NCI-H748 treated with DMSO at 0.1 percent for 48 hours (cell line): Measurements from ENCODE around the gene JADE3.

ENCODE experiments used
- DNase-seq: peaks from one replicate; lab custom pipeline; 2025; lab: John Stamatoyannopoulos, UW

The JADE3 gene

DNA sequence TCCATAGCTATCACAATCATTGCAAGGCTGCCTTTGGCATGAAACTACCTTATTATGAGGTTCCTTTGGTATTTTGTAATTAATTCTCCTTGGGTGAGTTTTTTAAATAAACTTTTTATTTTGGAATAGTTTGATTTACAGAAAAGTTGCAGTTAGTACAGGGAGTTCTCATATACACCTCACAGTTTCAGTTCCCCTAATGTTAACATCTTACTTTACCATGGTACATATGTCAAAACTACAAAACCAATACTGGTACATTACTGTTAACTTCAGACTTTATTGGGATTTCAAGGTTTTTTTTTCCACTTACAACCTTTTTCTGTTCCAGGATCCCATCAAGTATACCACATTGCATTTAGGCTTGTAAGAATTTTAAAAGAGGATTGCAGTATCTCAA, 114.0 kb downstream of the JADE3 start:
- no peak for DNase-seq

DNA sequence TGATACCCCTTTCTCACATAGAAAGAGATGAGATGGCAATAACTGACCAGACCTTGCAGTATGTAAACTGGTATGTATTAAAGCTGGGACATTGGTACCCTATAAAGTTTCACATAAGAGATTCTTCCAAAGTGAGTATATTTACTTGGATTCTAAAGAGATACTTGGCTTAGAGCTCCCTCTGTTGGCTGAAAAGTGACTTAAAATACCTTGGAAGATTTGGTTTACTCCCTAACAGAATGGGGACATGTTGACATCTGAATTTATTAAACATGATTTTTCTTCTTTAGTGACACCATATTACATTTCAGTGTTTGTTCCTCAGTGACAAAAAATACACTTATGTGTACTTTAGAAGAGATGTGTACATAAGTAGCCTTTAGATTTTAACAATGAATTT, 118.1 kb downstream of the JADE3 start:
- peak; percentile 22 for DNase-seq

DNA sequence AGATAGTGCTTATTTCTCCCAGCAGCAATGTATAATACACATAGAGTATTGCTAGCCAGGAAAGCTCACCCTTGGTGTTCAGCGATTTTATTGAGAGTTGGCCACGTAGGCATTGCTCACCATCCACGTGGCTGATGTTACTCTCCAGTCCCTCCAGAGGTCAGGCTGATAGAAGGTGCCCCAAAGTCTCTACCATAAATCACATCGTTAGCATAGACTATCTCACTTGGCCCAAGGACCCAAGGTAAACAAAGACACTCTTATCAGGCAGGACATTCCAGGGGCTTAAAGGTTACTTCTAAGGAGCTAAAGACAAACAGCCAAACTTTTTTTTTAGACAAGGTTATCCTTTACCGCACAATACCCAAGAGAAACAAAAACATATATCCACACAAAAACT, 135.8 kb downstream of the JADE3 start:
- no peak for DNase-seq

DNA sequence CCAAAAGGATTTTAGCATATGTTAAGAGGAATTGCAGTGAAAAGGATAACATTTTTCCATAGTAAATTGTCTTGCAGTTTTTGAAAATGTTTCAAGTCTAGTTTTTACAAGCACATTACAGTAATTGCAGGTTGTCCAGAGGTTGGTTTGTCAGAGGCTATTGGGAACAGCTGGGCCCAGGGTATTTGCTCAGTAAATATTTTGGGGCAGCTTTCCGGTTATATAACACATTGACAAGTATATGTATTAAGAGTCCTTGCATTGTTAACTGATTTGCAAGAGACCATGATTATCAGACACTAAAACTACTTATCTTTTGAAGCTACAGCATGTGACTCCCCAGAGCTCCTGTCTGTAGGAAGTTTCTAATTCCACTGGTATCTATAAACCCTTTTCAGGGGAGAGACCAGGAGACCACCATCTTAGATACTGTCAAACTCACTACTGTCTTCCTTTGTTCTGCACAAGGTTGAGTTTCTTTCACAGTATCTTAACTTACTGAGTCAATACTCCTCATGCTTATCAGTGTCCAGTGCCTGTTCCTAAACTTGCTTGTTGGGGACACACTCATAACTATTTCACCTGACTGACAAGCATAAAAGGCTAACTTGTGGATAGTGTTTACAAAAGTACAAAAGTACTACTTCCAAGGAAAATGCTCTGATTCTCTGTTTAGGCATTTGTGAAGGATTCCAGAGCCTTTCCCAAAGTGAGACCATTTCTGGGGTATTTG, 147.1 kb downstream of the JADE3 start:
- DNase-seq = no peak

DNA sequence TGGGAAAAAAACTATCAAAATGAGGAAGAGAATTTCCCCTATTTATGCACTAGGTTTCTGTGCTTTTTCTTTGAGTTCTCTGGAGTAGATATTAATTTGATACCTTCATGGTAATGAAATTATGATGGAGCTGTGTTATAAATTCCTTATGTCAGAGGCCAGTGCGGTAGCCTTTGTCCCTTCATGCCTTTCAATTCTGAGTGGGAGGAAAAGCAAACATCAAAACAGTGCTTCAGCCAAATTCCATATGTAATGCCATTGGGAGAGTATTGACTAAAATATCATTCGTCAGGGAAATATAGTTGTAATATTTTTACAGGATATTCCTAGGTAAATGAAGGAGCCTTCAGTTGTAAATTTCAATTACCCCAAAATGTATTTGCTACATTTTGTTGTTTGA, 148.5 kb downstream of the JADE3 start:
- no peak for DNase-seq

DNA sequence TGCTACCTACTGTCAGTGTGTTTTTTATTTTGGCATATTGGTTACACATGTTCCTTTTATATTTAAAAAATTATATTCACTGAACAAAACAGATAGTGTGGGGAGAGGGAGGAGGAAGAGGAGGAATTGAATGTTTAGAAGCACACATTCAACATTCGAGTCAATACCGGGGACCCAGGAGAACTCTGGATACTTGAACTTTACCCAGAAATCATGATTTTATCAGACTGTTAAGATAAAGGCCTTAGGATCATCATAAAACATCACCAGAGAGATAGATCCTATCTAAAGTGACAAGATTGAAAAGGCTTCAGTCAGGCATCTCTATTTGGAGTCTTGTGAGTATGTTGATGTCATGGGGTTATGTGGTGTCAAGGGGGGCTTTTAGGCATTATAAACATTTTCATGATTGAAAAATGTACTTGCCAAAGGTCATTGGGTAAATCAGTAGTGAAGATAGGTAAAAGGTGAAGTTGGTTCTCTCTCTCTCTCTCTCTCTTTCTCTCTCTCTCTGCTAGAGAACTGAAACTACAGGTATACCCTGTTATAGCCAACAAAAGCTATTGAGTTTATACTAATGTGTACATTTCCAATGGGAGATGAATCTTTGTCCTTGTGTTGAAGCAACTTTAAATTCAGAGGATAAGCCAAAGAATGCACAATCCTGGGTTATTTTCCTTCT, 149.2 kb downstream of the JADE3 start:
- DNase-seq = no peak

DNA sequence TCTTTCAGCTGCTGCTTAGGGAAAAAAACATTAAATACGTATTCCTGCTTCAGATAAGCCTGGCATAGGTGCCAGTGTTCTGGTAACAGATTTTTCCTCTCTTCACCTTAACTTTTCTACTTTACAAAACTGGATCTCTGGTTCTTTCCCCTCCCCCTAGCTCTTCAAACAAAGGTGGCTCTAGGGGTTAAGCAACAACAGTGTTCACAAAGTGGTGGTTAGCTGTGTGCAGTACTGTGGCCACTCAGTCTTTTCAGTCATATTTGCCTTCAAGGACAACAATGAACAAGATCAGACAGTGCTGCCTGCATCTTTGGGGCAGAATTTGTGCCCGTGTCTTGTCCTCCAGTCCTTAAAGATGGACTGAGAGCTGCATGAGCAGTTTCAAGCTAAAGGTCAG, 151.0 kb downstream of the JADE3 start:
- no peak for DNase-seq

DNA sequence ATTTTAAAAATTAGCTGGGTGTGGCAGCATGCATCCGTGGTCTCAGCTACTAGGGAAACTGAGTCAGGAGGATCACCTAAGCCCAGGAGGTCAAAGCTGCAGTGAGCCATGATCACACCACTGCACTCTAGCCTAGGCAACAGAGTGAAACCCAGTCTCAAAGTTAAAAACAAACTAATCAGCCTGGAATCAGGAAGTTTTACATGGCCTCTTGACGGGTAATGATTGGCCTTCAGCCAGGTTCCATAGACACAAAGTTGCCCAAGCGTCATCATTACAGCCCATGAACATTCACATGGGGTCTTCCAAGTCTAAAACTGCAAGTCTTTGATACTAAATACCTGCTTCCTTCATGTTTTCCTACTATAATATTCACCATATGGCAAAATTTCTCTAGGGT, 156.0 kb downstream of the JADE3 start:
- no peak for DNase-seq

DNA sequence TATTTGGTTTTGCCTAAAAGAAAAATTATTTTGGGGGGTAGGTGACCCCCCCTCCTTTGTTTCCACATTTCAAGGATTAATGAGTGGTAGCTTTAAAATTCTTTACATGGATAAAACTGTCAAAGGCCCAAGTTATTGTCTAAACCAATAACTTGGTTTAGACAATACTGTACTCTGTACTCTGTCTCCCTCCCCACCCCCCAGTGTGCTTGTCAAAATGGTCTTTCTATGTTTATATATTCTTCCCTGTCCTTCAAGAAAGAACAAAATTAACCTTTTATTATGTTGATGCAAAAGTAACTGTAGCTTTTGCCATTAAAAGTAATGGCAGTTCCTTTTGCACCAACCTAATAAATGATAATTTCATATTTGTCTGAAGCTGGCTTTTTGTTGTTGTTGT, 156.5 kb downstream of the JADE3 start:
- no peak for DNase-seq

DNA sequence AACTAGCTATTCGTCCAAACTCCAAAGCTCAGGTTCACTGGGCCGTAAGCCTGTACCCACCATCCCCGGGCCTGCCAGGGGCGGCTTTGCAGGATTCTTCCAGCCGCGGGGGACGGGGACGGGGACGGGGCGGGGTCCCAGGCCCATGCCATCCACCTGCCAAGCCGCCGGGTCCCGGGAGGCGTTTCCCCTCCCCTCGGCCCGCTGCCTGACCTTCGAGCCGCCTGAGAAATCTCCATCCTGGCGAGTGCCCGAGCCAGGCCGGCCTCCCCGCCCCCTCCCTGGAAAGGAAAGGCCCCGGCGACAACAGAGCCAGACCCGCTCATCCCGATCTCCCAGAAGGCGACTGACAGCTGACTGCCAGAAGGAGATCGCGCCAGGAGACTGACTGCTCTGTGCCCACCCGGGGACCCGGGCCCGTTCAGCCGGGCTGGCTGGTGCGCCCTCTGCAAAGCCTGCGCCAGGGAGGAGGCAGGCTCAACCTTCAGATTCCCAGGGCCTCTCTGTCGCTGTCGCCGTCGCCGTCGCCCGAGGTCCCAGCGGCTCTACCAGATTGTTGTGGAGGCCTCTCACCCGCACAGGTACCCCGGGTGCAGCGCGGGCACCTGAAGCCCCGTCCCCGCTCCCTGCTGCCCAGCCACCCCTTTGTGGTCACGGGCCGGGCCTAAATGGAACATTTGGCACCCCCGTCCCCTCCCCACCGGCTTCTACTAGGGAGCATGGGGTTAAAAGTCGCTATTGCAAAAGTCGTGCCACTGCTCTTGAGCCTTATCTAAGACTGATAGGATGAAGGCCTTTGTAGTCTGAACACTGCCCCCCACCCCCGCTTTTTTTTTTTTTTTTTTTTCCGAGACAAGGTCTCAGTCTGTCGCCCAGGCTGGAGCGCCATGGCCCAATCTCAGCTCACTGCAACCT, 166.2 kb downstream of the JADE3 start, which contains the start of gene RGN:
Gene RGN, plus strand, starts transcription at position 315 of the 915 bp plus-strand sequence. CDS start 2,702 bp downstream, outside the sequence.
- DNase-seq = no peak

DNA sequence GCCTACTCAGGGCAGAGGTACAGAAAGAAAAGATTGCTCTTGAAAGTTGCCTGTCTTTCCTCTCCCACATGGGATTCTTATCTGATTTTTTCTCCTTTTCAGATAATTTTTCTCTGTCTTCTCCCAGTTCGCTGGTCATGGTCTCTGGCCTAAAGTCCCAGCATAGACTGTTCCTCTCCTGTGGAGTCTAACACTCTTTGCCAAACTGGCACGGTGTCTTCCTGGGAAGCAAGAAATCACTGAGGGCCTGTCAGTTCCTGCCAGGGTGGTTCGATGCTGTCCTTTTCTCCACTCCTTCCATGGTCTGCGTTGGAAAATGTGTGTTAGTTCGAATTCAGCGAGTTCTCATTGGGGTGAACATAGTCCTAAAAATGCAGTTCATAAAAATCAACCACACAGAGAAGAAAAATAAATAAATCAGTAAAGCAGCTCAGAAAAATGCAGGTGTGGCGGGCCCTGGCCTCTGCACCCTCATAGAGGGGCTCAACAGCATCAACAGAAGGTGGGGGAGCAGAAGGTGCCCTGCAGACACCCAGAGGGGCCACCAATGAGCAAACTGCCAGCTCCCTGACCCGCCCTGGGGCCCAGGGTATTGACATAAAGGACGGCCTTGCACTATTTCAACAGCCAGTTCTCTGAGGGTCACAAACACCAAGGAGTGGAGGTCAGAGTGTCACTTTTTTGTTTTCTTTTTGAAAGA, 168.1 kb downstream of the JADE3 start:
- no peak for DNase-seq

DNA sequence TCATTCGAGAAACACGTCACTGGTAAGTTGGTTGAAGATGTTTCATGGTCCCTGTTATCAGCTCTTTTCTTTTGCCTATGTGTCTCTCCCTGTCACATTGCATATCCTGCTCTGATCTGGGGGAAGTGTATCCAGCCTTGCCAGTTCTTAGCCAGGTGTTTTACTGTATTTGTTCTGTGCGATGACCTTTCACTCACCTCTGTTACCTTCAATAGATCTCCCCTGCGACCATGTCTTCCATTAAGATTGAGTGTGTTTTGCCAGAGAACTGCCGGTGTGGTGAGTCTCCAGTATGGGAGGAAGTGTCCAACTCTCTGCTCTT, 168.7 kb downstream of the JADE3 start:
- no peak for DNase-seq

DNA sequence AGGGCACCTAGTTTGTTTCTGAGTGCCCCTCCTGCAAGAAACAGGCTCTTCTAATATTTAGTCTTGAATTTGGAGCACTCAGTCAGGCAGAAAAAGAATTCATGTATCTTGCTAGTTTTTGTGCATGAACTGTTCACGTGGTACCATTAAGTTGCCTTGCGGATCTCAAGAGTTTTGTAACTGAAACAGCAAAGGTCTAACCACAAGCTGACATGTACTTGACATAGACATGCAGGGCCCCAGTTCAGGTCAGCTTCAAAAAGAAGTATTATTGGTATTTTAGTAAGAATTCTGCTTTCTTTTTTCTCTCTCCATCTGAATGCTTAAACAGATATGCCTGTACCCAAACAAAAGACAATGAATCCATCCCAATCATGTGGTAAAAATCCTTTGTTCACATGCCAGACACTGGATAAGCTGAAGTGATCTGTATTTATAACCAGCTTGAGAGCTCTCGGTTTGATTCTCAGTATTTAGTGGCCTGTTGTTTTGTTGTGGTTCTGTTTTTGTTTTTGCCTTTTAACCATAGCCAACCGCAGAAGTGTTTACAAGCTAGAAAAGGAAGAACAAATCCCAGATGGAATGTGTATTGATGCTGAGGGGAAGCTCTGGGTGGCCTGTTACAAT, 179.0 kb downstream of the JADE3 start:
- no peak for DNase-seq

DNA sequence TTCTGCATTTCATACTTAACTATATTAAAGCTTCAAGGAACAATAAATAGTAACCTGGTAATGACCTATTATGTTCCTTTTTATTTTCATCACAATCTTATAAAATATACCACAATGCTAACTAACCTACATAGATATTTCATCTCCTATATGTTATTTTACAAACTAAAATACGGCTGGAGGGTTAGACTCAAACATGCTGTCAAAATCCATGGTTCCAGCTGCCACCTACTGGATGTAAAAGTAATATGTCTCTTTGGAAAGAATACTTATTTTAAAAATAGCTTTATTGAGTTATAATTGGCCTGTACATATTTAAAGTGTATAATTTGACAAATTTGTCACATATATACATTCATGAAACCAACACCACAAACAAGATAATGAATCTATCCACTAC, 181.0 kb downstream of the JADE3 start:
- DNase-seq = peak; percentile 1

DNA sequence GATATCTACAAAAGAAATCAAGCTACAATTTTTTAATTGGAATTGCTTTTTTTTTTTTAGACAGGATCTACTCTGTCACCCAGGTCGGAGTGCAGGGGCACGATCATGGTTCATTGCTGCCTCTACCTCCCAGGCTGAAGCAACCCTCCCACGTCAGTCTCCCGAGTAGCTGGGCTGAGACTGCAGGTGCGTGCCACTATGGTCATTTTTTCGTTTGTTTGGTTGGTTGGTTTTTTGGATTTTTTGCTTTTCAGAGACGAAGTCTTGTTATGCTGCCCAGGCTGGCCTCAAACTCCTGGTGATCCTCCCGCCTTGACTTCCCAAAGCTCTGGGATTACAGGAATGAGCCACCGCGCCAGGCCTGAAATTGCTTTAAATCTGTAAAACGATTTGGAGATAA, 181.6 kb downstream of the JADE3 start:
- no peak for DNase-seq

DNA sequence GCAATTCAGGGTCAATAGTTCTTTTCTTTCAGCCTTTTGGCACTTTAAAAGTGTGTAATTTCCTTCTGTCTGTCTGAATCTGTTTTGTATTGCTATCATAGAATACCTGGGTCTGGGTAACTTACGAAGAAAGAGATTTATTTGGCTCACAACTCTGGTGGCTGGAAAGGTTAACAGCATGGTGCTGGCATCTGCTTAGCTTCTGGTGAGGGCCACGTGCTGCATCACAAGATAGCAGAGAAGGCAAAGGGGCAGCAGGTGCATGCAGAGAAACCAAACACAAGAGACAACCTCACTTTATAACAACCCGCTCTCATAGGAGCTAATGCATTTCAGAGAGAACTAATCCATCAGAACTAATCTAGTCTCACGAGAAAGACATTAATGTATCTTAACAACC, 184.8 kb downstream of the JADE3 start:
- DNase-seq = no peak

DNA sequence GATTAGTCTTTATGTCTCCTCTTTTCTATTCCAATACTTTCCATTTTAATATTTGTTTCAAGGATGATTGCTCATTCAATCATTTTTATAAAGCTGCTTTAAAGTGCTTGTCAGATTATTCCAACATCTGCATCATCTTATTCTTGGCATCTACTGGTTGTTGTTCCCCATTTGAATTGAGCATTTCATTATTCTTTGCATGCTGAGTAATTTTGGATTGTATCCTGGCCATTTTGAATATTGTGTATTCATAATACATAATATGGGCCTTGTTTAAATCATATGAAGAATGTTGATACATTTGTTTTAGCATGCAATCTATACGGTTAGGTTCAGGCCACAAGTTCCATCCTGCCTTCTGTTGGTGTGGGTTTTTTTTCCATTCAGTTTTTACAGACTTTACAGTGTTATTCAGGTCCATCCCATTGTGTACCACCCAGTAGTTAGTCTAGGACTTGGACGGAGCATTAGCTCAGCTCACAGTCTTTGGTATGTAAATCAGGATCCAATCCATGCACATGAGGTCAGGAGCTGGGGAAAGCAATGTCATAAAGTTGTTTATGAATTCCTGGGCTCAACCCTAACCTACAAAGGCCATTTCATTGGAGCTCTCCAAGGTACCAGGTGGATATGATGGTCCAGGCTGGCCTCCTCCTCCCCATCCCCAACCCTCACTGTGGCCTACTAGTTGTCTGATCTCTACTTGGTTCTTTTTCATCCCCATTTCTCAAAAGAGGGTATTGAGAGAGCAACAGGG, 186.3 kb downstream of the JADE3 start:
- DNase-seq = no peak

DNA sequence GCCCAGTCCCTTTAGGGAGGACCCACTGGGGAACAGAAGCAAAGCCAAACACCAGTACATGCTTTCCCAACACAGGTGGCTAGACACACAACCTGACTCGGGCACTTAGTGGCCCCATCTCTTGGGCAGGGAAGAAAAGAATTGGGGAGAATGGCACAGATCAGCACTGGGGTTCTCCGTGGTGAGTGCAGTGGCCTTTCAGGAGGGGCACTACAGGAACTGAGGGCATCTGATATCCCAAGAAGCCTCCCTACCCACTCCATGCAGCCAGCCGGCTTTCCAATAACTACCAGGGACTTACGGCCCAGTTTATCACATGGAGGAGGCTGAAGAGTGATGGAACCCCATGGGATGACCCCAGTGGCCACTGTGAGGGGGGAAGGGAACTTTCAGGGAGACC, 189.0 kb downstream of the JADE3 start:
- DNase-seq = no peak
